Measurements from ENCODE around the gene SUSD1. TPM values are rescaled to one million over a fixed set of nuclear protein-coding genes. Genes with fewer than 3 reads are reported as not detected.
"Not testable (repeated sequence)": the region's sequence is repeated elsewhere in the genome, so short reads cannot be mapped to it uniquely, and the experiment has no call there.

The SUSD1 gene
- total RNA-seq, 1 donor, result 14.5 TPM

DNA sequence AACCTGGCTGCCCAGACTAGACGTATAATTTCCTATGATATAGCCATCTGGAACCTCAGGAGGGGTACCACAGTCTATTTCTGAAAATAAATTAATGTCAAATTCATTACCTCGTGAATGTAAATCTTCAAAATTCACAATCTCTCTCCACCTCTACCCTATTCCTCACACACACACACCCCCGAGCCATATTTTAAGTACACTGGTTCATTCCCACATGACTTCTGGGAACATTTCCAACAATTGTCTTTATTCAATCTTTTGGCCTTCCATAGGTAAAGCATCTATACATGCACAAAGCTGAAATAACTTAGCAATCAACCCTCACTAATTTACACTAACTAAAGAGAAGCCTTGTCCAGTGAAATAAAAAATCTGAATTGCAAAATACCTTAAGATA, 32.7 kb downstream of the SUSD1 start:
- H3K9me3 ChIP-seq (ENCODE audit: low read depth, low read length), result no peaks in the 10 kb centered on the region
- H3K4me1 ChIP-seq (ENCODE audit: insufficient read depth, low read length), result peaks cover 10% of the 10 kb centered on the region
- H3K4me3 ChIP-seq (ENCODE audit: insufficient read depth, low read length), result no peak overlapping the region
- no peak overlapping the region for H3K4me2 ChIP-seq (ENCODE audit: insufficient read depth, low read length)
- H3K79me2 ChIP-seq (ENCODE audit: insufficient read depth, low read length), result no peaks in the 10 kb centered on the region
- no peaks in the 10 kb centered on the region for H4K20me1 ChIP-seq (ENCODE audit: insufficient read depth, low read length)
- no peak overlapping the region for H3K27ac ChIP-seq (ENCODE audit: low read depth, low read length)
- peaks cover 3% of the 10 kb centered on the region for H3K36me3 ChIP-seq (ENCODE audit: insufficient read depth, low read length)
- TF ChIP-seq CTCF (IDR thresholded peaks at IDR 0.05; ENCODE audit: extremely low read depth, low read depth, low read length), result no peak
- no peak for DNase-seq (ENCODE audit: insufficient read length, low spot score, missing footprints)
- H2AFZ ChIP-seq (ENCODE audit: low read length), result no peak overlapping the region
- H3K27me3 ChIP-seq (ENCODE audit: insufficient read depth, low read length), result no peaks in the 10 kb centered on the region

DNA sequence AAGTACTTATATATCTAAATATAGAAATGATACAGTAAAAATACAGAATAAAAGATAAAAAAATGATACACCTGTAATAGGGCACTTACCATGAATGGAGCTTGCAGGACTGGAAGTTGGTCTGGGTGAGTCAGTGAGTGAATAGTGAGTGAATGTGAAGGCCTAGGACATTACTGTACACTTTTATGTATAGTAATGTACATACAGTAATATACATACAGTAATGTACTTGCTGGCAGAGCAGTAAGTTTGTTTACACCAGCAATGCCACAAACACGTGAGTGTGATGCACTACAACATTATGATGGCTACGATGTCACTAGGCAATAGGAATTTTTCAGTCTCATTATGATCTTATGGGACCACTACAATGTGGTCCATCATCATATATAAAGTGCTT, 34.2 kb downstream of the SUSD1 start:
- H3K79me2 ChIP-seq (ENCODE audit: insufficient read depth, low read length), result no peaks in the 10 kb centered on the region
- H3K9me3 ChIP-seq (ENCODE audit: low read depth, low read length), result no peaks in the 10 kb centered on the region
- H3K4me1 ChIP-seq (ENCODE audit: insufficient read depth, low read length), result peaks cover 3% of the 10 kb centered on the region
- no peak overlapping the region for H3K4me3 ChIP-seq (ENCODE audit: insufficient read depth, low read length)
- DNase-seq (ENCODE audit: insufficient read length, low spot score, missing footprints), result no peak
- H2AFZ ChIP-seq (ENCODE audit: low read length), result no peak overlapping the region
- no peak overlapping the region for H3K27ac ChIP-seq (ENCODE audit: low read depth, low read length)
- H3K4me2 ChIP-seq (ENCODE audit: insufficient read depth, low read length), result no peak overlapping the region
- no peaks in the 10 kb centered on the region for H3K27me3 ChIP-seq (ENCODE audit: insufficient read depth, low read length)
- no peaks in the 10 kb centered on the region for H4K20me1 ChIP-seq (ENCODE audit: insufficient read depth, low read length)
- no peak for TF ChIP-seq CTCF (IDR thresholded peaks at IDR 0.05; ENCODE audit: extremely low read depth, low read depth, low read length)
- peaks cover 3% of the 10 kb centered on the region for H3K36me3 ChIP-seq (ENCODE audit: insufficient read depth, low read length)

DNA sequence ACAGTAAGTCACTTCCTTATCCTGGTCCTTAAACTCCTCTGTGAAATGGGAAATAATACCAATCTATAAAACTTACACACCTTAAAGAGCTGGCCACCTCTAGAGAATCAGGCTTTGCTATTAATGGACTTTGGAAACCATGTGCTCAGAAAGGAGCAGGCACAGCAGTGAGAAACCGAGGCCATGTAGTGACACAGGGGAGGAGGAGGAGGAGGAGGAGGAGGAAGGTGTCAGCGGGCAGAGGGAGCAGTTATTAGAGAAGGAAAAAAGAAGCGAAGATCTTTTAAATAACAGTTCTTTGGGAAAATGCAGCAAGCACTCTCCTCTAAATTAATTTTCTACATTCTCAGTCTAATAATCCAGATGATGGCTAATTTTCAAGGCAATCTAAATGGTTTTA, 38.0 kb downstream of the SUSD1 start:
- Histone ChIP-seq H4K20me1 (ENCODE audit: insufficient read depth, low read length) (no peaks in the 10 kb centered on the region), H2AFZ (ENCODE audit: low read length) (no peak overlapping the region), H3K9me3 (ENCODE audit: low read depth, low read length) (peaks cover 2% of the 10 kb centered on the region), H3K27ac (ENCODE audit: low read depth, low read length) (no peak overlapping the region), H3K36me3 (ENCODE audit: insufficient read depth, low read length) (no peaks in the 10 kb centered on the region), H3K4me3 (ENCODE audit: insufficient read depth, low read length) (no peak overlapping the region), H3K27me3 (ENCODE audit: insufficient read depth, low read length) (no peaks in the 10 kb centered on the region), H3K4me1 (ENCODE audit: insufficient read depth, low read length) (no peaks in the 10 kb centered on the region), H3K79me2 (ENCODE audit: insufficient read depth, low read length) (no peaks in the 10 kb centered on the region), H3K4me2 (ENCODE audit: insufficient read depth, low read length) (no peak overlapping the region)
- no peak for DNase-seq (ENCODE audit: insufficient read length, low spot score, missing footprints)
- TF ChIP-seq CTCF (IDR thresholded peaks at IDR 0.05; ENCODE audit: extremely low read depth, low read depth, low read length), result no peak

DNA sequence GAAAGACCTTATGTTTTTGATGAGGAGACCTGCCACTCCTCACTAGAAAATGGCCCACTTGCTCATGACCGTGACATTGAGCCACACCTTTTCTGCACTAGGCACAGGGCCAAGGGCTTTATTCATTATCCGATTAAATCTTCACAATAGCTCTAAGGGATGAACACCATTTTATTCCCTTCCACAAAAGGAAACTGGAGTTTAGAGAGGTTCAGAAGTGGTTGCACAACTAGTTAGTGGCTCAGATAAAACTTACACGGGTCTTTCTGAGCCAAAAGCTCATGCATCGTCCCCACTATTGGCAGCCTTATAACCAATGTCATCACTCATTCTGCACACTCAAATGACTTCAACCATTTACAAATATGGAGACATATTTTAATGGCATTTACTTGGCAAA, 39.4 kb downstream of the SUSD1 start:
- Histone ChIP-seq H3K4me2 (ENCODE audit: insufficient read depth, low read length) (no peak overlapping the region), H3K9me3 (ENCODE audit: low read depth, low read length) (peaks cover 2% of the 10 kb centered on the region), H4K20me1 (ENCODE audit: insufficient read depth, low read length) (no peaks in the 10 kb centered on the region), H3K4me3 (ENCODE audit: insufficient read depth, low read length) (no peak overlapping the region), H2AFZ (ENCODE audit: low read length) (no peak overlapping the region), H3K79me2 (ENCODE audit: insufficient read depth, low read length) (no peaks in the 10 kb centered on the region), H3K4me1 (ENCODE audit: insufficient read depth, low read length) (no peaks in the 10 kb centered on the region), H3K27ac (ENCODE audit: low read depth, low read length) (no peak overlapping the region), H3K27me3 (ENCODE audit: insufficient read depth, low read length) (no peaks in the 10 kb centered on the region), H3K36me3 (ENCODE audit: insufficient read depth, low read length) (no peaks in the 10 kb centered on the region)
- TF ChIP-seq CTCF (IDR thresholded peaks at IDR 0.05; ENCODE audit: extremely low read depth, low read depth, low read length), result no peak
- no peak for DNase-seq (ENCODE audit: insufficient read length, low spot score, missing footprints)

DNA sequence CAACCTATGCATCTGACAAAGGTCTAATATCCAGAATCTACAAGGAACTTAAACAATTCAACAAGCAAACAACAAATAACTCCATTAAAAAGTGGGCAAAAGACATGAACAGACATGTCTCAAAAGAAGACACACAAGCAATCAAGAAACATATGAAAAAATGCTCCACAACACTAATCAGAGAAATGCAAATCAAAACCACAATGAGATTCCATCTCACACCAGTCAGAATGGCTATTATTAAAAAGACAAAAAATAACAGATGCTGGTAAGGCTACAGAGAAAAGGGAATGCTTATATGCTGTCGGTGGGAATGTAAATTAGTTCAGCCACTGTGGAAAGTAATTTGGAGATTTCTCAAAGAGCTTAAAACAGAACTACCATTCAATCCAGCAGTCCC, 41.3 kb downstream of the SUSD1 start:
- not testable (repeated sequence) for H3K36me3 ChIP-seq (ENCODE audit: insufficient read depth, low read length); H4K20me1 ChIP-seq (ENCODE audit: insufficient read depth, low read length); DNase-seq (ENCODE audit: insufficient read length, low spot score, missing footprints); H3K27me3 ChIP-seq (ENCODE audit: insufficient read depth, low read length); H2AFZ ChIP-seq (ENCODE audit: low read length); H3K9me3 ChIP-seq (ENCODE audit: low read depth, low read length); H3K4me1 ChIP-seq (ENCODE audit: insufficient read depth, low read length); H3K27ac ChIP-seq (ENCODE audit: low read depth, low read length); H3K79me2 ChIP-seq (ENCODE audit: insufficient read depth, low read length); H3K4me3 ChIP-seq (ENCODE audit: insufficient read depth, low read length); H3K4me2 ChIP-seq (ENCODE audit: insufficient read depth, low read length)

All from osteoblast (primary cell).